Ureter (tissue), 1 donor: ENCODE data around the gene ACP6. TPM values are rescaled to one million over a fixed set of nuclear protein-coding genes. Genes with fewer than 3 reads are reported as not detected.

ENCODE experiments used
- total RNA-seq: library from RNA; stranded (reverse); gene quantifications from one replicate; pipeline ENCODE4 v1.2.4, GENCODE V29; 2023
- donor health status: DM: yes; HTN: yes; CAD: no.

ACP6 gene
- total RNA-seq, 1 donor from 2014 or later: 64.9 TPM

Other genes starting within 250 kb of the ACP6 start
- 30.7 TPM for gene BCL9, start 129.0 kb downstream of the ACP6 start, total RNA-seq
- gene GJA5, start 90.1 kb upstream of the ACP6 start, total RNA-seq: 5.0 TPM
- gene GJA8, start 232.3 kb upstream of the ACP6 start, total RNA-seq: not detected